GM18508 (cell line): ENCODE results near the gene MEOX2.

Experiments used
- ATAC-seq: cut with Tn5 transposase; IDR thresholded peaks from one replicate; pipeline ENCODE4 v1.9.1; 2021; ENCODE audit warnings: moderate number of reproducible peaks; ENCODE audit not compliant: insufficient read depth, unreplicated experiment

Gene MEOX2

DNA sequence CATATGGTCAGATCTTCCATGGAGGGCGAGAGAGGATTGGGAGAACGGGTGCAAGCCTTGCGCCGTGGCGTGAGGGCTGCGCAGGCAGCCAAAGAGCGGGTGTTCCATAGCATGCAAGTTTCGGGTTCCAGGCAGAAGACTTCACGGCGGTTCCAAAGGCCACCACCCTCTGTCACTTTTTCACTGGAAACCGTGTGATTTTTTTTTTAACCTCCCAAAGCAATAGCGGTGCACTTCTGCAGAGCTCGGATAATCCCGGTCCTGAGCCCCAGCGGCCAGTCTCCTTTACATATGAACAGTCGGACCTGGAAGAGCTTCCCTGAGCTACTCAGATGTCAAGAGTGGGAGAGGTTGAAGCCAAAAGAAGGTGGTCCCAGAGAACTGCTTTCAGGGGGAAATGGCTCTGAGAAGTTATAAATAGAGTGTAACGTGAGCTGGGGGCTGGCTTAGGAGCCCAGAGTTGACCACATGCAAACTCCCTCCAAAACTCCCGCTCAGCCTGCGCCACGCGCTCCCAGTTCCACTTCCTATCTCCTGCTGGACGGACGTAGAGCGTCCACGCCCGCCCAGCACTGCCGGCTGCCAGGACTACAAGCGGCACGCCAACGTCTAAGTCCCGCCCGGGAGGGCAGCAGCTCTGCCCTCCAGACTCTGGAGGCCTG, at the start of gene MEOX2:
MEOX2 (minus strand) TSS at position 389 of the 662 bp plus-strand sequence; CDS start at position 108, 281 bp downstream.
- no peak for ATAC-seq

DNA sequence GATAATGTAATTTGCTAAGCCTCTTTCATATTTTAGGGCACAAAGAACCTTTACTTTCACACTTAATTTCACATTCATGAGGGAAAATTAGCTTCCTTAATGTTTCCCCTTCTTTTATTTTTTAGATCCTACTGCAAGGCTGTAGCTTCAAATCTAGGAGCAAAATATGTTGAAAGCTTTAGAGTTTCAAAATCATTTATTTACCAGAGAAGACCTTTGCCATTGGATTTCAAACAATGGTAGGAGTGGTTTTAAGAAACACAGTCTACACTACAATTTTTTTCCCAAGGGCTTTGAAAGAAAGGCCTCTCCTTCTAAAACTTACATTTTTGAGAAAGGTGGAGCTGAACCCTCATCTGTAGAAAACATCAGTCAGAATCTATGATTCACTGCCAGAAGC, 43.3 kb upstream of the MEOX2 start:
- no peak for ATAC-seq

DNA sequence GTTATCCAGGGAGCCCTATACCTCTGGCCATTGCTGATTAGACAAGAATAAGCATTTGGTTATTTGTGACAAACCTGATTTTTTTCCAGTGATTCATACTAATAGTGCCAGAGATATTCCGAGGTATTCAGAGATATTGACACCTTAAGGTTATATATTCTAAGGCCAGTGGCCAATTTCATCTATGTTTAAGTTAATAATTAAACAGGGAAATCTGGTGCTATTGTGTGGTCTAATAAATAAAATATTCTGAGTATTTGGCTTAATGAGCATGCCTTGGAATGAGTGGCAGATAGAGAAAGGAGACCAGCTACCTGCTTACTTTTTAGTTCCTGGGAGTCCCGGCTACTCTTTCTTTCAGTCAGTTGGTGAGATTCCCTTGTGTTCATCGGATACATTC, 38.6 kb upstream of the MEOX2 start:
- no peak for ATAC-seq

DNA sequence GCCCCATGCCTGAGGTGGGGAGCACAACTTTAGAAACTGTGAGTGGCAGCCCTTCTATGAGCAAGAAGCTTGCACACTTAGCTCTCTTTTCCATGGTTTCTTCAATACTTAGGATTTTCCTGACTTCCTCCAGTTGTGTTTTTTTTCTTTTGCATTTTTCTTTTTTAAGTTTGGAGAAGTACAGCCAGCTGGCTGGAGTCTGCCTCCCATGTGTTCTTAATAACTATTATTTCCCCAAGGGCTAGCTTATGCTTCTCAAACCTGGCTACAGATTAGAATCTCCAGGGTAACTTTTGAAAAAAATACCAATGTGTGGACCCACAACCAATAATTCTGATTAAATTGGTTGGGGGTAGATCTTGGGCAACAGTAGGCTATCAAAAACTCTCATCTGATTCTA, 37.4 kb upstream of the MEOX2 start:
- no peak for ATAC-seq

DNA sequence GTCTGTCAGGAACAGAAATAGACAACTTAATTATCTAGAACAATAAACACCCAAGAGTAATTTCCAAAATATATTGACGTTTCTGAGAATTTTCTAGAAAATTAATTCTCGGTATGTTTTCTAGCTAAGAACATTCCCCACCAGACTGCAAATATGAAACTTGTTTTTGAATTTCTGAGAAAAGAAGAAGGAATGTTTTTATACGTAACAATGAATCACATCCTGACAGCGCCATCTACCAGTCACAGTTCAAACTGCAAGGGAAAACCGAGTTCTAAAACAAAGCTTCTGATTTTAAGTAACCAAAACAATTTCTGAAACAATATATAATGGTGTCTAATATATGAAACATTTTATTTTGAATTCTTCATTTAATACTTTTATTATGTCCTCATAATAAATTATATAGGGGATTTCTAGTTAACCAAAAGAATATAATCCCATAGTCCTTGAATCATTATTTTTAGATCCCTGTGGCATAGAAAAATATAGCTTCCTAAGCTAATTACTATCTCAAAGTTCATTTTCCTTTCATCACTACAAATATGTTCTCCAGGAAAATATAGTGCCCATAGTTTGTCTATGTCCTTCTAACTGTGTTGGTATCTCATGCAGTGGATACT, 34.5 kb upstream of the MEOX2 start:
- ATAC-seq: no peak

DNA sequence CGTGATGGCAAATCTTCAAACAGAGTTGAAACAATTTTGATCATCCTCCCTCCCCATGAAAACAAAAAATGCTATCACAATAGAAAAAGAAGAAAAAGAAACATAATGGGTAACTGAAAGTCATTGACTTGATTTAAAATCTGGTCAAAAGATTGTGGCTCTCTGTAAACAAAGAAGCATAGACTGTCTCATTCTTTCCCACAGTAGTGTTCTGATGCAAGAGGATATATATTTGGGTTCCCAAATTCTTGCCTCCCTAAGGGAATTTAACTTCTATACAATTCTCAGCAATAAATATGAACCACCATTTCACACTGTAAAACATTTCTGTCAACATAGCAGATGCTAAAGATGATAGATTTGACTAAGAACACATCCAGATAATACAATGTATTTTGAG, 32.8 kb upstream of the MEOX2 start:
- ATAC-seq: no peak

DNA sequence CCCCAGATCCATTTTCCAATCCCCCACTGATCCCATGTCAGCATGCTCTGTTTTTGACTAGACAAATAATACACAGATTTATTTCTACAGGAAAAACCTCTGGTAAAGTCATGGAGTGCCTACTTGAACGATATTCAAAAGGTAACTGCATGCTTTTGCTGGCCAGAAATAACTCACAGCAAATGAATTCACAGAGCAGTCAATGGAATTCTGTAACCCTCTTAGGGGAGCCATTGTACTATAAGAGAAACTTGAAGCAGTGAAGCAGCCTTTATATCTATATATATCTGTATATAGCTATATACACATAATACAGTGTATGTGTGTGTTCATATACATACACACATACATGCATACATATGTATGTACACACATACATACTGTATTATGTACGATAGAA, 29.0 kb upstream of the MEOX2 start:
- ATAC-seq: no peak

DNA sequence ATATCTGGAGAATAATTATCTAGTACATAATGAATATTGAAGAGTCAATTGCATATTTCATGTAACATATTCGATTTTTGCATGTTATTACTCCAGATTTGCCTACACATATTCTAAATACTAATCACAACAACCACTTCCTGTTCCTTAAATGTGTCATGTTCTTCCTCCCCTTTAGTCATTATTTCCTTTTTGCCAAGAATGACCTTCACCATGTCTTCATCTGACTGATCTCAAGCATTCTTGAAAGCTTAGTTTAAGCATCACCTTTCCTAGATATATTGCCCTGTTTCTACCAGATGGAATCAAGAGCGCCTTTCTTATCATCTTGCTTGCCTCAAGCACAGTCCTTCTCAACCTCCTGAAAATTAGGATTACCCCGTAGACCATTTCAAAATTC, 23.5 kb upstream of the MEOX2 start:
- ATAC-seq: no peak

DNA sequence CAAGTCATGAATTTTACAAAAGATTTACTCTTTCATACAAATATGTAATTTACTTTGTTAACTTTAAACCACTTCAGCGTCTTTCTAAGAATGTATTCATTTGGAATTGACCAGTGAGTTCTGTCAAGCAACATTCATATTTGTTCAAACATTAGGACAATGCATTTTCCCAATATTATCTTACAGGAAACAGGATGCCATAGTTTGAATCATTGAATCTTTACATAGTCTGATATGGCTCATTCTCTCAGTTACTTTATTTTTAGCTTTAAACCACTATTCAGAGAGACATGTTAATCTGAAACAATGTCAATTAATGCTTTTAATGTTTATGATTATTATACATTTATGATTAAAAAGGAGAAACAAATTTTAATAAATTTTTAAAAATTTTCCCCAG, 21.1 kb upstream of the MEOX2 start:
- no peak for ATAC-seq

DNA sequence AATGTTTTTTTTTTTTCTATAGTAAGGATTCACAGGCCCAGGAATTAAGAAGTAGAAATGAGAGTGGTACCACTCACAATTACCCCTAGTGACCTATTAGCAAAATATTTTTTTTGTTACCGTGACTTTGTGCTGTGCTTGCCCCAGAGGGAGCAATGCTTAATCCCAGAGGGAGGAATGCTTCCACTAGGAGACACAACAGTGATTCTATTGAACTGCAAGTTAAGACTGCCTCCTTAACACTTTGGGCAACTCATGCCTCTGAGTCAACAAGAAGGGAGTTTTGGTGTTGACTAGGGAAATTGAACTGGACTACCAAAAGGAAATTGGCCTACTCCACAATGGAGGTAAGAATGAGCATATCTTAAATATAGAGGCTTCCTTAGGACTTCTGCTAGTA, 17.2 kb upstream of the MEOX2 start:
- ATAC-seq: no peak

DNA sequence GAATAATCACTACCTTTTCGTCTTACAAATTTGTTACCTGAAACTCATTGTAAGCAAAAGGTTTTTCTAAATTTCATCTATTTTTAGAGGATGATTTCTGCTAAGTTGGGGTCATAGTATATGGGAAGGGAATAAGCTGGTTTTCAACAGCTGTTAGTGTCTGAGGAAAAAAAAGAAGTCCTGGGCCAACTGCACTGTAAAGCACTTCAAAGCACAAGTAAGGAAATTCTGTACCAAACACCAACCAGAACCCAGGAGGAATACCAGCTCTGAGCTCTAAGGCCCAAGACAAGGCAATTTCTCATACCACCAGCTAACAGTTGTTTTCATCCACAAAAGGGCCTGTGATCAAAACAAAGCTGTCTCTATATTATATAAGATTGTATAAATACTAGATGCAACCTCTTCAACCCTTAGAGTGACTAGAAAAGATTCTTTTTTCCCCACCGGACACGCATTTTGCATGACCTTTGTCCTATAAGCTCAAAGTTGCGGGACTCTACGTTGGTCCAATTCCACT, 6.1 kb upstream of the MEOX2 start:
- no peak for ATAC-seq

DNA sequence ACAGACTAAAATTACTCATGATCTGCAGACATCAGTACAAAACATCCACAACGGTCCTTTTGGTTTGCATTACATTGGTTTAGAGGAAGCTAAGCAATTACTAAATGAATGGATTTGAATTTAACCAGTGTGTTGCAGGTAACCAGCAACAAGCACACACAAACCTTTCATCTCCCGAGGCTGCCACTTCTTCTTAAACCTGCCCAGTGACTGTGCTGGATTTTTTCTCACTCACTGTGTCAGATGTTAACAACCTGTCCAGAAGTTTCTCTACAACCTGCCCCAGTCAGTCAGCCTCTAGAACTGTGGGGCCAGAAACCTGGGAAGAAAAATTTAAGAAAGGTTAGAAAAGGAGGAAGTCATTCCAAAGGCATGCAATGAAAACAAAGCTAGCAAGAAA, 2.4 kb upstream of the MEOX2 start:
- no peak for ATAC-seq

DNA sequence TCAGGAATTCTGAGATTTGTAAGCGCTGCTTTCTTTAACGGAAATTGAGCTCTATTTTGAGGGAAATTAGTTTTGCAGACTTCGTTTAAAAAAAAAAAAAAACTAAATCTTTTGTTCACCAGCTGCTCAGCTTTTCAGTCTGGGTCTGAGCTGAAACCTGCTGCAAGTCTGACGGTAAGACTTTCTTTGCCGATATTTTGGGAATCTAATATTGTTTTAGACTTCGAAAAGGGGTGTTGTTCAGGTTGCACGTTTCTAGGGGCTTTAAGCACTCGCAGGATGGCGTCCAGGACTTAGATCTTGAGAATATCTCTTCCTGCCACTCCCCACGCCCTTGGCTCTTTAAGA, 1.8 kb upstream of the MEOX2 start:
- no peak for ATAC-seq

DNA sequence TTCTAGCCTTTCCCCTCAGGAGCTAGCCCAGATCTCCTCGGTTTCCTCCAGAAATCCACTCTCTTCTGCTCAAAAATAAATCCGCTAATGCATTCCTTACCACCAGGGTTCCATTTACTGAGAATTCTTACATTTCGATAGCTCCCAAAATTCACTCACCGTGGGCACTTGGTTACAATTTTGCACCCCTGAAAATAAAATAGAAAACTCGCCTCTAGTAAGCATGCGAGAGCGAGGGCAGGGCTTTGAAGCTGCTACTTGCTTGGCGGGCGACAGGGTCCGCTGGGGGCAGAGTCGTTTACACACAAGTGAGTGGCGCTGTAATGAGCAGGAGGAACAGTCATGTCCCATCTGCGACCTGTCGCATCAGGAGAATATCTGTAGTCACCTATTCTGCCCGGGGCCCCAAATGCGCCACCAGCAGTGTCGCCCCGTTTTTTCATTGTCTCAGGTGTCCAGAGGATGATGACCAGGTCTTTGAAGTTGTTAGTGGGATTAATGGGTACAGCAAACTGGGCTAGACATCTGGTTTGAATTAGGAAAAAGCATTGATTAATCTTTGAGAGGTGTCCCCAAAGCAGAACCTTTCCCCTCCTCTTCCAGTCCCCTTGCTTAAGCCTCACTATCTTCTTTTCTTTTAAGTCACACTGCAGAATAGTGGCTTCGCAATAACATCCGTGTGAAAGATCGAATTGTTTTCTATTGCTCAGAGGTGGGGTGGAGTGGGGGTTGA, 1.2 kb upstream of the MEOX2 start:
- no peak for ATAC-seq

DNA sequence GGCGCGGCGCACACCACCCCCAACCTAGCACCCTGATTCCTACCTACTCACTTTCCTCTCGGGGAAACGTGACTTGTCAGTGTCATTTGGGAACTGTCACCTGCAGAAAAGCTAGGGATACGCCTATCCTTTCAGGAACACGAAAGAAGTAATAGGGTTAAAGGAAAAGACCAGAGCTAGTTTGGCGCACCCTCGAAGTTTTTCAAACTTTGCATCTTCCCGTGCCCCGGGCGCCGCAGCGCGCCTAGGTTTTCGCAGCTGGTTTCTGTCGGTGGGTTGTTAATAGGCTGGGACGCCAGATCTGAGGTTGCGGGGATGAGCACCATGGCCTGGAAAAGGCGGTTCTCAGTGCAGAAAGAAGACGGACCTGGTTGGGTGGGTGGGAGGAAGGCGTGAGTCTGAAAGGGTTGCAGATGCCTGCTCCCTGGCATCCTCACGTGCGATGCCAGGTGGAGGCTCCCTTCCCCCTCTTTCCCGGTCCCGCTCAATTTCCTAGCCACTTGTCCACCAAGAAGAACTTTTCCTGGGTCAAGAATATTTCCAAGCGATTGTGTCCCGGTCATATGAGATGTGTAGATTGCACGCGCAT, 568 bp upstream of the MEOX2 start:
- no peak for ATAC-seq

DNA sequence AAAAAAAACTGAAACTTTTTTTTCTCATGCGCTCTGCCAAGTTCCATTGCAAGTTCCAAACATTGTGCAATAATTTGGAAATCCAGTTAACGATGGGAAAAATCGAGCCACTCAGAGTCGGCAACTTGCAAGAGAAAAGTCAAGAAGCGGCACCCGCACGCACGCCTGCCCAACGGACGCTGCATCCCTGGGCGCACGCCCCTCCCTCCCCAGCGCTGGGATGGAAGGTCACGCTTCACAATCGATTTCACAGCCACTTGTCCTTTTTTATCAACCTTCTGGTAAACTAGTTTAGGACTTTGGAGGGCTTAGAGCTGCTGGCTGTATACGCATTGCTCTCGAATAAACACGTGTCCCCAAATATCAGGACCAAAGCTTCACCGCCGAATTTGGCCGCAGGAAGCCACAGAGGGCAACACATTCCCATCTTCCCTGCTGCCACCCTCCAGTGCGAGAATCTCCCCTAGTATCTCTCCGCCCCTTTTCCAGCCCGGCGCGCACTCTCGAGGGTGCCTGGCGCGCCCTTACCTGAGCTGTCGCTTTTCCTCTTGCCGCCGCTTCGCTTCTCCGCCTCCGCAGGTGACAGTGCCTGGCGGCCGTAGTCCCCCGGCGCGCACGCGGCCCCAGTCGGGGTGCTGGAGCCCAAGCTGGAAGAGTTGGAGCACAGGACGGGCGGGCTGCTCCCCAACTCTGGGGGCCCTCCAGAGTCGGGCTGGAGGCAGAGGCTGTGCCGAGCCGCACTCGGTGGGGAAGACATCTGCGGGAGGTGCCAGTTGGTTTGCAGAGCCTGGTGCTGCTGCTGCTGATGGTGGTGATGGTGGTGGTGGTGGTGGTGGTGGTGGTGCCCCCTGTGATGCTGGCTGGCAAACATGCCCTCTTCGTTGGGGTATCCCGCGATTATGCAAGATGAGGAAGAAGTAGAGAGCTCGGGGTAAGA, 857 bp downstream of the MEOX2 start:
- no peak for ATAC-seq

DNA sequence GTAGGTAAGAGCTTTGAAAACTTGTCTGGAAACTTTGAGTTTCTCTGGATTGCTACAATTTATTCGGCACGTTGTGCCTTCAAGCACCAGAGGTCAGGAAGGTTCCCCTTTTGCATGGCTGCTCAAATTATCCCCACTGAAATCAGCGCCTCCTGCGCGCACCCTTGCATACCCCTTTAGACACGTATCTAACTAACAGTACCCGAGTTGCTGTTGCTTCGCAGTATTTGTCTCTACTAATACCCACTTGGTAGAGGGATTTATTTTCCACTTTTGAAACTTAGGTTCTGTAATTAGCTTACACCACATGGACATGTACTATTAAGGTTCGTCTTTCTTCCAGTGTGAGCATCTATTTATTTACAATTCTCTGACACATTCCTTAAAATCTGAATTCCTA, 1.6 kb downstream of the MEOX2 start:
- ATAC-seq: no peak

DNA sequence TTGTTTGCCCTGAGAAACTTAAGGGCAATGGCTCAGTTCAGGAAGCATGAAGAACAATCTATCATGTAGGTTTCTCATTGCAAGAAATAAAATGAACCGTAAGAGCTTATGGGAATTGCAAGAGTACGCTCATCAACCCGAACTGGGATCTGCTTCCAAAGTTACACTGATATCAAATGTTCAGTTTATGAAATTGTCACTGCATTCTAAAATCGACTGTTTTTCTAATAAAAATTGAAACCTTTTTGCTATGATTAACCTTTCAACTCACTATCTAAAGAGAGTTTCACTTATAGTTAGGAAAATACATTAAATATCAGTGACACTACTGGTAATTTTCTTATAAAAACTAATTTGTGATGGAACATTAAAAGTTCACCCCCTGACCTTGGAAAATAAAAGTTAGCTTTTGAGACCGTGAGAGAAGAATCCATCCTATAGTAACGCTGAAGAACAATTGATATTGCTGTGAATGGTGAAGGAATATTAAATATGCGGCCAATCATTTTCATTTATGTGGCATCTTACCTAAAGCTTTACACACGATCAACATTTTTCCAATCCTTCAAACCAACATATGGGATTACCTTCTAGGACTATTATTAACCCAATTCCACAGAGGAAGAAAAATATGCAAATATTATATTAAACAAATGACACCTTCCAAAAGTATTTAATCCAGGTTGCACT, 2.2 kb downstream of the MEOX2 start:
- ATAC-seq: no peak

DNA sequence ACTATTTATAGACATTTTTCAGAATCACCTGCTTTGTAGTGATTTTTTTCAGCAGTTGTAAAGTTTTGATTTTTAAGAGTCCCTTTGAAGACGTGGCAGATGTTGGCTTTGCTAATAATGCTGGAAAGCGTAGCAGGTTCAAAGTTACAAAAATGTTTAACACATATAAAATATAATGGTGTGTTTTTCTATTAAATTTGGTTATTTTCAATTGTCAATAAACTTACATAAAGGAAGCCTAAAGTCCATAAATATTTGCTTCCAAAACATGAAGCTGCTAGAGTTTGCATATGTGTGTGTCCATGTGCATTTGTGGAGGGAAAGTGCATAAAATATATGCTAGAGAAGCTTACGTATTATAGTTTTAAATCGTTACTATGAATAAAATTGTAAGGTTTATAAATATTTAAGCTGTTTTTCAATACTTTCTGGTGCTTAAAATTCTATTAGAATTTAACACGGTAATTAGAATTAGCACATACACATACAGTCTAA, 3.7 kb downstream of the MEOX2 start:
- no peak for ATAC-seq
